Activated naive CD8-positive, alpha-beta T cell treated with anti-CD3 and anti-CD28 coated beads, Interleukin-2, amount 10 ng/mL, durations not matched to agents 7 days and 5 days (primary cell): ENCODE data around the gene DDIAS. TPM values are rescaled to one million over a fixed set of nuclear protein-coding genes. Genes with fewer than 3 reads are reported as not detected.
"Not testable (repeated sequence)": the region's sequence is repeated elsewhere in the genome, so short reads cannot be mapped to it uniquely, and the experiment has no call there.

Source experiments
- ATAC-seq: fragments of 150-1000 bp; cut with Tn5 transposase; one replicate; pipeline ENCODE4 v1.10.0; 2021; ENCODE audit warnings: low read depth, moderate library complexity
- POLR2A ChIA-PET: fragments of 350-600 bp; sonication (Branson Sonifier 250); formaldehyde crosslinking; loops from one replicate; lab custom pipeline; 2021; ENCODE audit warnings: antibody characterized with exemption; lab: Charles Lee
- DNase-seq: peaks from one replicate; pipeline ENCODE4 v3.0.0; 2021
- H3K27ac Mint-ChIP-seq: one replicate; pipeline ENCODE4 v1.8.0; 2022; ENCODE audit warnings: mild to moderate bottlenecking, mixed read lengths
- H3K27me3 Mint-ChIP-seq: one replicate; pipeline ENCODE4 v1.8.0; 2022; ENCODE audit warnings: mild to moderate bottlenecking, moderate library complexity, mixed read lengths
- H3K36me3 Mint-ChIP-seq: one replicate; pipeline ENCODE4 v1.8.0; 2021; ENCODE audit warnings: mild to moderate bottlenecking, mixed read lengths
- H3K4me1 Mint-ChIP-seq: one replicate; pipeline ENCODE4 v1.8.0; 2021; ENCODE audit warnings: mixed read lengths
- H3K4me3 Mint-ChIP-seq: one replicate; pipeline ENCODE4 v1.8.0; 2022; ENCODE audit warnings: mild to moderate bottlenecking, moderate library complexity, mixed read lengths
- H3K9me3 Mint-ChIP-seq: one replicate; pipeline ENCODE4 v1.8.0; 2021; ENCODE audit warnings: mixed read lengths
- total RNA-seq, 2 experiments: library from RNA; stranded (reverse); gene quantifications; one replicate each; pipeline ENCODE4 v1.2.3, GENCODE V29; 2021

DDIAS gene
- total RNA-seq, 2 experiments from 2014 or later = 8.8 to 10.6 TPM

DNA sequence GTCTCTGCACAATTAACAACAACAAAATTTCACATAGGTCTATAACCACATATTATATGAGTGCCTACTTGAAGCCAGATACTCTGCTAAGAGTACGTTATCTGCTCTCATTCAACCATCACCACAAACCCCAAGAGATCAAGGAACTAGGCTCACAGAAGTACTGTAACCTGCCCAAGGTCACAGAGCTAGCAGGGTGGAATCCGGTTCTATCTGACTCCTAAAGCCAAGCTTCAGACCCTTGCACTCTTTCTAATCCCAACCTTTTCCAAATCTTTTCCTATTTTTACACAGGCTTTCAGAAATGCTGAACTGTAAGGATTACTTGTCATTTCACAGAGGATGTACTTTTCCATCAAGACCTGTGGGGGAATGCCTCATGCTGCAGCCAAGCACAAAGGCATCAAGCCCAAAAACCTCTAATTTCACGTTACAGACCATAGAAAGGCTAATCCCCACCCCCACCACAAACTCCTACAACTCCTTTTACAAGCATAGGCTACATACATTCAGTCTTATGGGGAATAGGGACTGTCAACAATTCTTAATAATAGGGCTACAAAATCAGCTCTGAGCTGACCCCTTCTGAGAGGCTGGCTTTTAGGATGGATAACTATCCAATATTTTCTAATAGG is 2.2 kb upstream of the DDIAS start:
- Mint-ChIP-seq H3K9me3 (no peaks in the 10 kb centered on the region), H3K4me1 (peaks cover 53% of the 10 kb centered on the region), H3K27me3 (no peaks in the 10 kb centered on the region), H3K27ac (peak overlapping the region; percentile 99), H3K4me3 (peak overlapping the region; percentile 99), H3K36me3 (peaks cover 7% of the 10 kb centered on the region)
- POLR2A ChIA-PET = interaction anchor here (1.0 to 4.0 kb wide), 6 partner anchors 32 to 387 kb away, joined by 3 to 43 read pairs (median 6); partner anchors contain the start of genes ANKRD42, CCDC90B and PCF11
- DNase-seq (no peak), ATAC-seq (peak; percentile 24)

DNA sequence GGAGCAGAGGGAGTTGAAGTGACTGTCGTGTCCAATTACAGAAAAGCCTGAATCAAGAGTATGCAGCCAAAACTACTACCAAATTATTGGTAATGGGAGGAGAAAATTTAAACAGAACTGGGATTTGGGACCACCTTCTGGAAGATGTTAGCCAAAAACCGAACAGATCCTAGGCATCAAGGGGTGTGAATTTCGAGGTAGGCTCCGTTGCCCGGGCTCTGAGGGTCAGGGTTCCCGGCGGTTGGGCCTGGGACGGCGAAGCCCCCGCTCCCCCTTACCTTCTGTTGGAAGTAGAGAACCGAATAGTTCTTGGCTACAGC is 1.6 kb upstream of the DDIAS start:
- no peak for ATAC-seq
- H3K9me3 Mint-ChIP-seq = no peaks in the 10 kb centered on the region
- H3K36me3 Mint-ChIP-seq = peaks cover 7% of the 10 kb centered on the region
- H3K4me1 Mint-ChIP-seq = peaks cover 53% of the 10 kb centered on the region
- peak overlapping the region; percentile 99 for H3K27ac Mint-ChIP-seq
- POLR2A ChIA-PET = interaction anchor here (0.5 to 4.0 kb wide), 11 partner anchors 29 to 386 kb away, joined by 3 to 43 read pairs (median 5); partner anchors contain the start of genes ANKRD42, CCDC90B, PCF11 and RAB30
- no peak for DNase-seq
- H3K27me3 Mint-ChIP-seq = no peaks in the 10 kb centered on the region
- peak overlapping the region; percentile 99 for H3K4me3 Mint-ChIP-seq

DNA sequence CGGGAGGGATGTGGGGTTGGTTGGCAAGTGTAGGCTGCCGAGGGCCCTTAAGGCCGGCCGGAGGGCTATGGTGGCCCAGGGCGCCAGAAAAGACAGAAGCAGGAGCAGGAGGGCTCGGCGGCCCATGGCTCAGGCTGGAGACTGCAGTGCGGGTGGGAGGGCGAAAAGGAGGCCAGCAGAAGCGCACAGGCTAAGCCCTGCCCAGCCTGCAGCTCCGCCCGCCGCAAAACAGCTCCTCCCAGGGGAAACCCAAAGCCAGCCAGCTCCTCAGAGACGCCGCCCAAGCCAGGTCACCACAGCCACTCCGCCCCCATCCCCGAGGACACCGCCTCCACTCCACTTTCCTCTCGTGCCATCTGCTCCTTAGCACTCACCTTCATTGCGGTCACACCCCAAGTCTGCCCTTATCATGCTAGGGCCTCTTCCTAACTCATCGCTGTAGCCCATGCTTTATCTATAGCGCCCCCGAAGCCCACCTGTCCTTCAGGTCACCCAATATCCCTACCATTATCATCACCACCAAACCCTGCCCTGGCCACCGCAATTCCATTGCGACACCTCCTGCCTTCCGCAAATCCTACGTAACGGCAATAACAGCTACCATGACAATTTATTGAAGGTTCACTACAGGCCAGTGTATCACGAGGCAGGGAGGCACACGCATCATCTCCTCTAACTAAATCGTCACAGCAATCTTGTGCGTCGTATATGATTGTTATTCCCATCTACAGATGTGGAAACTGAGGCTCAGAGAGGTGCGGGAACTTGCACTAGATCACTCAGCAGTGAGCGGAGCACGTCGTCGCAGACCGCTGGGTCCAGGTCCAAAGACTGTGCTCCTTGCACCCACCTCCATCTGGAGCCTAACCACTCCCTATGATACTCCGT is 1.0 kb upstream of the DDIAS start, which contains the start of gene PRCP:
Gene PRCP, minus strand, starts transcription at position 154 of the 888 bp plus-strand sequence. Its CDS starts 28 bp downstream, at position 126.
- Mint-ChIP-seq H3K27me3 (no peaks in the 10 kb centered on the region), H3K4me3 (peak within 1 kb of the TSS; percentile 99), H3K36me3 (peaks cover 4% of the 10 kb centered on the region), H3K4me1 (peaks cover 50% of the 10 kb centered on the region), H3K27ac (peak within 1 kb of the TSS; percentile 99), H3K9me3 (no peaks in the 10 kb centered on the region)
- ATAC-seq = peak; percentile 78
- POLR2A ChIA-PET = interaction anchor here (0.5 to 4.0 kb wide), 25 partner anchors 13 to 386 kb away, joined by 3 to 43 read pairs (median 5); partner anchors contain the start of genes ANKRD42, CCDC90B, PCF11 and RAB30
- peak; percentile 89 for DNase-seq

DNA sequence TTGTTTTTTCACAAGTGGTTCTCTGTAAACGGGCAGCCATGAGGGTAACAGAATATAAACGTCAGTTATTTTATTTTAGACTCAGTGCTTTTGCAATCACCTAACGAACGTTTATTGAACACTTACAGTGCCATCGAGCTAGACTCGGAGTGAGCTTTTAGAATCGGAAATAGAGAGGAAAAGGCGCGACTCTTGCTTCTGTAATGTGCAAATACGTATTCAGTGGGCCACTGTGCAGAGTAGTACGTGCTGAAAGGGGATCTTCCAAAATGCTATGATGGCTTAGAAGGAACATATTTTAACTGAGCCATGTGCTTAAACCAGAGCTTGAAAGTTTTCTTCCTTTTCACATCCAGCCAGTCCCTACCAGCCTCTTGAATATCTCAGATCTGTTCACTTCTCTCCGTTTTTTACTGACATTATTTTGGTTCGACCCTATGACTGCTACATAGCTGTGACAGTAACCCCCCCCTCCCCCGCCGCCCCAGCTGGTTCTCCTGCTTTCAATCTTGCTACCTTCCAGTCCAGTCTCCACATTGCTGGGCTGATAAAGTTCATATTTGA is 468 bp downstream of the DDIAS start:
- ATAC-seq (peak; percentile 0), DNase-seq (no peak)
- Mint-ChIP-seq H3K9me3 (no peaks in the 10 kb centered on the region), H3K27ac (peak overlapping the region; percentile 99), H3K4me1 (peaks cover 46% of the 10 kb centered on the region), H3K4me3 (peak overlapping the region; percentile 99), H3K36me3 (no peaks in the 10 kb centered on the region), H3K27me3 (no peaks in the 10 kb centered on the region)
- POLR2A ChIA-PET = interaction anchor here (0.8 to 4.0 kb wide), 12 partner anchors 12 to 384 kb away, joined by 3 to 43 read pairs (median 5); partner anchors contain the start of genes ANKRD42, CCDC90B and PCF11

DNA sequence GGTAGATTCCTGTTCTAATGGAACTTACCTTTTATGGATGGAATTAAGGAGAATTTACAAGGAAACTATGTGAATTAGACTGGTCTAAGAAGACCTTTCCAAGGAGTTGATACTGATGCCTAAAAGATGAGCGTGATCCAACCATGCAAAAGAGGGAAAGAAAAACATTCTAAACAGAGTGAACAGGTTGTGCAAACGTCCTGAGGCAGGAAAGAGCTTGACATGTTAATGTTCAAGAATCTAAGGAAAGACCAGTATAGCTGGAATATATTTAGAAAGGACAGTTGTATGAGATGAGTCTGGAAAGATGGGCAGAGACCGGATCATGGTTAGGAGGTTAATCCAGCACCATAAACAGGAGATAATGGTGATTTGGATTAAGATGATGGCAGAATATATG is 1.3 kb downstream of the DDIAS start:
- DNase-seq = no peak
- Mint-ChIP-seq H3K9me3 (no peaks in the 10 kb centered on the region), H3K27me3 (no peaks in the 10 kb centered on the region), H3K27ac (peak overlapping the region; percentile 99), H3K36me3 (no peaks in the 10 kb centered on the region), H3K4me1 (peaks cover 45% of the 10 kb centered on the region), H3K4me3 (peak overlapping the region; percentile 99)
- POLR2A ChIA-PET = interaction anchor here (2.1 kb wide), 2 partner anchors 22 to 291 kb away, joined by 9 to 14 read pairs; partner anchors contain the start of gene ANKRD42
- ATAC-seq = no peak

DNA sequence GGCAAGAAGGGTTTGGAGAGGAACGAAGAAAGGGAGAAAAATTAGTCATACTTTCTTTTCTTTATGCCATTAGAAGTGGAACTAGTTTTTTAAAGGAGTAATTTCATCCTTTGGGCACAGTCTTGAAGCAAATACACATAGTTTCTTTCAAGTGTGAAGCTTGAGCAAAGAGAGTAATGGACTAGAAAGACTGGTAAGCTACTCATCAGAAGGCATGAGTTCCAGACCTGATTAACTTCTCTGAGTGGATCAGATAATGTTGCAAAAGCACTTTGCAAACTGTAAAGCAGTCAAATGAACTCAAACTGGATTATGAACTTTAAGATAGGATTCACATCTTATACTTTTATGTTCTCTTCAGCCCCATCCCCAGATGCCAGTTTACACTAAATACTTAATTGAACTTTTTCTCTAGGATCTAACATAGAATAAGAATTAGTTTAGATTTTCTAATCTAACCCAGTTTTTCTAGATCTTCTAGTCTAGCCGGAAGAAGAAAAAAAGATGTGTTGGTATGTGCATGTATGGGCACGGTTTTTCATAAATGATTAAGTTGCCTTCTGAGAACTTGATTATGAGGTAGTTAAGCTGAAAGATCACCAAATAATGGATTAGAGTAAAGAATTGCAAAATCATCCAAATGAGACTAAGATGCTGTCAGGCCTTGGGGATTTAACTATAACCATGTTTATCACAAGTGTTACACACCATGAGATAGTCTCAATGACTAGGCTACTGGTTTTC is 2.5 kb downstream of the DDIAS start:
- Mint-ChIP-seq H3K27me3 (no peaks in the 10 kb centered on the region), H3K27ac (no peak overlapping the region), H3K36me3 (no peaks in the 10 kb centered on the region), H3K9me3 (no peaks in the 10 kb centered on the region), H3K4me1 (peaks cover 49% of the 10 kb centered on the region), H3K4me3 (no peak overlapping the region)
- POLR2A ChIA-PET = interaction anchor here (1.6 kb wide), 1 partner anchor 382 kb away, joined by 4 read pairs; the partner anchor contains the start of gene CCDC90B
- no peak for DNase-seq
- ATAC-seq = no peak

DNA sequence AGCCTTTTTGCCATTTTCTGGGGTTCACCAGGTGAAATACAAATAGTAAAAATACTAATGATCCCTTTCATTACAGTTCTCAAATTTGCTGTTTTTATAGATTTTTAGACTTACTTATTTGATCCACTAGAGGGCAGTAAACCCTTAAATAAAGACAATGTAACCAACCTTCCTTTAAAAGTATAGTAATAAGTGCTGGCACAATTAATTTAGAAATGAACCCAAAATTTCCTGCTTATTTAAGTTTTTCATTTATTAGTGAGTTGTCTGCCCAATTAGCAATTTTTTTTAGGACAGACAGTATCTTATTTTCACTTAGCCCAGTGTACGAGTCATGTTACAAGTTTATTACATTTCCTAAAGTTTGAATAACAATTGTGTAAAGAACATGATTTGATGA is 4.7 kb downstream of the DDIAS start:
- ATAC-seq (no peak), DNase-seq (no peak)
- Mint-ChIP-seq H3K9me3 (no peaks in the 10 kb centered on the region), H3K4me1 (peaks cover 42% of the 10 kb centered on the region), H3K4me3 (no peak overlapping the region), H3K27me3 (no peaks in the 10 kb centered on the region), H3K27ac (no peak overlapping the region), H3K36me3 (peaks cover 5% of the 10 kb centered on the region)
- POLR2A ChIA-PET = no interaction called here

DNA sequence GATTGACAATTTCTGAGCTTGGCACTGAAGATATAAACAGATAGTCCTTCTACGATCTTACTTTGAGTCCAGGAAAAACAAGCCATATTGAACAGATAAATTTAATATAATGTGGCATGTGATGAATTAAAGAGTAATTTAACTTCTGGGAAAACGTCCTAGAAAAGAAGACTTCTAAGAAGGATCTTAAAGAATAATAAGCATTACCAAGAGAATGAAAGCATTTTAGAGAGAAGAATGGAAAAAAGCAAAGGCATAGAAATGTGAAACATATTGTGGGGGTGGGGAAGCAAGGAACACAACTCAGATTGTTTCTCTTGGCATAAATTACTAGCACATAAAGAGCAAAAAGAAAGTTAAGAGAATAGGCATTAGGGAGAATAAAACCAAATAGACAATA is 5.4 kb downstream of the DDIAS start:
- H3K9me3 Mint-ChIP-seq = peaks cover 5% of the 10 kb centered on the region
- no peak overlapping the region for H3K4me3 Mint-ChIP-seq
- peaks cover 12% of the 10 kb centered on the region for H3K36me3 Mint-ChIP-seq
- ATAC-seq (no peak), DNase-seq (no peak)
- peaks cover 42% of the 10 kb centered on the region for H3K4me1 Mint-ChIP-seq
- POLR2A ChIA-PET = no interaction called here
- H3K27me3 Mint-ChIP-seq = no peaks in the 10 kb centered on the region
- H3K27ac Mint-ChIP-seq = no peak overlapping the region

DNA sequence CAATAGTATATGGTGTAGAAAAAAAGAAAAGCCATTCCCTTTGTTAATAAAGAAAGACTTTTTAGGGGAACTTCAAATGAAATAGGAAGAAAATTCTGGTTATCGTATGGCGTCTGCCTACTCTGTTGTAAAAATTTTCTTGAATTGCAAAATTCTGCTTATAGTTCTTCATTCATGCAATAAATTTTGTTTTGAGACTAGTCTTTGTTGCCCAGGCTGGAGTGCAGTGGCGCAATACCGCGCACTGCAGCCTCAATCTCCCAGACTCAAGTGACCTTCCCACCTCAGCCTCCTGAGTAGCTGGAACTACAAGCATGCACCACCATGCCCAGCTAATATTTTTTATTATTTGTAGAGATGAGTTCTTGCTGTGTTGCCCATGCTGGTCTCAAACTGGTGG is 5.8 kb downstream of the DDIAS start:
- POLR2A ChIA-PET = interaction anchor here (1.3 kb wide), 1 partner anchor 379 kb away, joined by 4 read pairs; the partner anchor contains the start of gene CCDC90B
- Mint-ChIP-seq H3K27ac (no peak overlapping the region), H3K27me3 (no peaks in the 10 kb centered on the region), H3K36me3 (peaks cover 14% of the 10 kb centered on the region), H3K4me1 (peaks cover 39% of the 10 kb centered on the region), H3K9me3 (peaks cover 5% of the 10 kb centered on the region), H3K4me3 (no peak overlapping the region)
- DNase-seq = no peak
- no peak for ATAC-seq

DNA sequence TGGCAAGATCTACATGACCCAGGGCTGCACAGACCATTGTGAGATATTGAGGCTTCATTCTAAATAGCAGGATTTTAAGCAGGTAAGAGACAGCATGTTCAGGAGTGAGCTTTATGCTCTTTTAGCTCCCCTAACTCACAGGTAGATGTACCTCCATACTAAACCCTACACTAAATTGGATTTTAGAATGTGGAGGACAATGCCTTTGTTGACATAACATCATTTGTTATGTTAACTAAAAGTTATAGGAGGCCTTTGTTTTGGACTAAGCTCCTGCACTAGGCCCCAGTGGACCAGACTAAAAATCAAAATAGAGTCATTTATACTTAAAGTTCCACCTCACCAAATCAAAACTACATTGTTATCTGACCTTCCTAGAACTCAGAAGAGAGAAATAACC is 6.8 kb downstream of the DDIAS start:
- POLR2A ChIA-PET = interaction anchor here (0.6 to 1.3 kb wide), 2 partner anchors 360 to 378 kb away, joined by 4 to 5 read pairs; partner anchors contain the start of gene CCDC90B
- Mint-ChIP-seq H3K4me3 (no peak overlapping the region), H3K27me3 (no peaks in the 10 kb centered on the region), H3K27ac (no peak overlapping the region), H3K4me1 (peaks cover 31% of the 10 kb centered on the region), H3K9me3 (peaks cover 5% of the 10 kb centered on the region), H3K36me3 (peaks cover 20% of the 10 kb centered on the region)
- DNase-seq (no peak), ATAC-seq (no peak)

DNA sequence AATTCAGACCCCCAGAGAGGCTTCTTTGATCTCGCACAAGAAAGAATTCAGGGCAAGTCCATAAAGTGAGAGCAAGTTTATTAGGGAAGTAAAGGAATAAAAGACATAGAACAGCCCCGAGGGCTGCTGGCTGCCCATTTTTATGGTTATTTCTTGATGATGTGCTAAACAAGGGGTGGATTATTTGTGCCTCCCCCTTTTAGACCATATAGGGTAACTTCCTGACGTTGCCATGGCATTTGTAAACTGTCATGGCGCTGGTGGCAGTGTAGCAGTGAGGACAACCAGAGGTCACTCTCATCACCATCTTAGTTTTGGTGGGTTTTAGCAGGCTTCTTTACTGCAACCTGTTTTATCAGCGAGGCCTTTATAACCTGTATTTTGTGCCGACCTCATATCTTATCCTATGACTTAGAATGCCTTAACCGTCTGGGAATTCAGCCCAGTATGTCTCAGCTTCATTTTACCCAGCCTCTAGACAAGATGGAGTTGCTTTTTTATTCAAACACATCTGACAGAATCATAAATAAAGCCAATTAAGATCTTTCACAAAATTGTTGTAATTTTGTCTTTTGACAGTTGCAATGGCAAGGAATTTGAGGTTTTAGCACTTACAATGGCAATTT is 7.6 kb downstream of the DDIAS start:
- H3K27ac Mint-ChIP-seq = no peak overlapping the region
- ATAC-seq = no peak
- no peaks in the 10 kb centered on the region for H3K27me3 Mint-ChIP-seq
- H3K9me3 Mint-ChIP-seq = peaks cover 5% of the 10 kb centered on the region
- no peak overlapping the region for H3K4me3 Mint-ChIP-seq
- peaks cover 23% of the 10 kb centered on the region for H3K36me3 Mint-ChIP-seq
- POLR2A ChIA-PET = no interaction called here
- no peak for DNase-seq
- peaks cover 25% of the 10 kb centered on the region for H3K4me1 Mint-ChIP-seq

DNA sequence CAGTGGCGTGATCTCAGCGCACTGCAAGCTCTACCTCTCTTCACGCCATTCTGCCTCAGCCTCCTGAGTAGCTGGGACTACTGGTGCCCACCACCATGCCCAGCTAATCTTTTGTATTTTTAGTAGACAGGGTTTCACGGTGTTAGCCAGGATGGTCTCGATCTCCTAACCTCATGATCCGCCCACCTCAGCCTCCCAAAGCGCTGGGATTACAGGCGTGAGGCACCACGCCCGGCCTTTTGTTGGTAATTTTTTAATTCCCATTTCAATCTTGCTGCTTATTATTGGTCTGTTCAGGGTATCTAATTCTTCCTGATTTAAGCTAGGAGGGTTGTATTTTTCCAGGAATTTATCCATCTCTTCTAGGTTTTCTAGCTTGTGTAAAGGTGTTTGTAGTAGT is 18.2 kb downstream of the DDIAS start:
- Mint-ChIP-seq H3K4me3 (peak overlapping the region; percentile 74), H3K36me3 (peaks cover 63% of the 10 kb centered on the region), H3K27ac (peak overlapping the region; percentile 94), H3K4me1 (peaks cover 33% of the 10 kb centered on the region)
- POLR2A ChIA-PET = interaction anchor here (0.7 to 2.9 kb wide), 3 partner anchors 18 to 237 kb away, joined by 3 to 10 read pairs (median 5); partner anchors contain the start of genes DDIAS and PCF11
- not testable (repeated sequence) for ATAC-seq, H3K9me3 Mint-ChIP-seq, DNase-seq, H3K27me3 Mint-ChIP-seq
